Measurements from ENCODE around the gene KMO.

DNA sequence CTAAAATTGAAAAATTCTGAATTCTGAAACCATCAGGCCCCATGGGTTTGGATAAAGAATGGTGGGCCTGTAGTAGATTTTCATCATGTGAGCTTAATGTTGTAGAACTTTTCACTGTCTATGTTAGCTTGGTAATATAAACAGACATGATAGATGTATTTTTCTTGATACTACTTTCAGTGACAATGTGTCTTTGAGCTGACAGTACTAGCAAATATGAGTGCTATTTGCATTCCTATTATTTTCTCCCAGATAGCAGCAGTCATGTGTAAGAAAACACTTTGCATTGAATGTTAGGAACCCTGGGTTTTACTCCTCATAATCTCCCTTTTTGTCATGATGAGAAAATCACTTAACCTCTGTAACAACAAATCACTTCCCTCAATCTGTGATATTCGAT, 18.1 kb downstream of the KMO start:
- TF ChIP-seq, protein P1, sequence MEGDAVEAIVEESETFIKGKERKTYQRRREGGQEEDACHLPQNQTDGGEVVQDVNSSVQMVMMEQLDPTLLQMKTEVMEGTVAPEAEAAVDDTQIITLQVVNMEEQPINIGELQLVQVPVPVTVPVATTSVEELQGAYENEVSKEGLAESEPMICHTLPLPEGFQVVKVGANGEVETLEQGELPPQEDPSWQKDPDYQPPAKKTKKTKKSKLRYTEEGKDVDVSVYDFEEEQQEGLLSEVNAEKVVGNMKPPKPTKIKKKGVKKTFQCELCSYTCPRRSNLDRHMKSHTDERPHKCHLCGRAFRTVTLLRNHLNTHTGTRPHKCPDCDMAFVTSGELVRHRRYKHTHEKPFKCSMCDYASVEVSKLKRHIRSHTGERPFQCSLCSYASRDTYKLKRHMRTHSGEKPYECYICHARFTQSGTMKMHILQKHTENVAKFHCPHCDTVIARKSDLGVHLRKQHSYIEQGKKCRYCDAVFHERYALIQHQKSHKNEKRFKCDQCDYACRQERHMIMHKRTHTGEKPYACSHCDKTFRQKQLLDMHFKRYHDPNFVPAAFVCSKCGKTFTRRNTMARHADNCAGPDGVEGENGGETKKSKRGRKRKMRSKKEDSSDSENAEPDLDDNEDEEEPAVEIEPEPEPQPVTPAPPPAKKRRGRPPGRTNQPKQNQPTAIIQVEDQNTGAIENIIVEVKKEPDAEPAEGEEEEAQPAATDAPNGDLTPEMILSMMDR (IDR thresholded peaks at IDR 0.05; ENCODE audit: borderline replicate concordance, extremely low read depth, low read length, poor library complexity, severe bottlenecking) = no peak
- TF ChIP-seq EZH2 (IDR thresholded peaks at IDR 0.05; ENCODE audit: borderline replicate concordance, low read depth, low read length, severe bottlenecking) = no peak

Data from DND-41 (cell line).